IPS-15b (cell line): ENCODE results near the gene ZPR1.

Experiments used
- H3K27me3 ChIP-seq: one replicate; pipeline ENCODE4 v1.6.1; 2013; ENCODE audit warnings: low read length; ENCODE audit not compliant: control insufficient read depth, insufficient read depth
- H3K36me3 ChIP-seq: one replicate; pipeline ENCODE4 v1.6.1; 2013; ENCODE audit warnings: low read length; ENCODE audit not compliant: control insufficient read depth, insufficient read depth
- H3K4me1 ChIP-seq: one replicate; pipeline ENCODE4 v1.6.1; 2013; ENCODE audit warnings: mild to moderate bottlenecking, low read length; ENCODE audit not compliant: control insufficient read depth, insufficient read depth
- H3K4me3 ChIP-seq: one replicate; pipeline ENCODE4 v1.5.1; 2013; ENCODE audit warnings: low read depth, low read length
- H3K9ac ChIP-seq: one replicate; pipeline ENCODE4 v1.6.1; 2013; ENCODE audit warnings: low read depth, mild to moderate bottlenecking, low read length
- H3K9me3 ChIP-seq: one replicate; pipeline ENCODE4 v1.6.1; 2013; ENCODE audit warnings: mild to moderate bottlenecking, low read length; ENCODE audit not compliant: control insufficient read depth, insufficient read depth

ZPR1 gene

GRCh38 chr11:116800610-116801009 lies 12.8 kb upstream of the ZPR1 start:
- Histone ChIP-seq H3K27me3 (peaks cover 2% of the 10 kb centered on the region), H3K9ac (no peak overlapping the region), H3K9me3 (no peaks in the 10 kb centered on the region), H3K4me3 (no peak overlapping the region), H3K36me3 (no peaks in the 10 kb centered on the region), H3K4me1 (no peaks in the 10 kb centered on the region)

DNA sequence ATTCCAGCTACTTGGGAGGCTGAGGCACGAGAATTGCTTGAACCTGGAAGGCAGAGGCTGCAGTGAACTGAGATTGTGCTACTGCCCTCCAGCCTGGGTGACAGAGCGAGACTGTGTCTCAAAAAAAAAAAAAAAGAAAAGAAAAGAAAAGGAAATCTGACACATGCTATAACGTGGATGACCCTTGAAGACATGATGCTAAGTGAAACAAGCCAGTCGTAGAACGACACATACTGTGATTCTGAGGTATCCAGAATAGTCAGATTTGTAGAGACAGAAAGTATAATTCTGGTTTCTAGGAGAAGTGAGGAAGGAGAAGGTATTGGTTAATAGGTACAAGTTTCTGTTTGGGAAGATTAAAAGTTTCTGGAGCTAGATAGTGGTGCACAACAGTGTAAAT lies 10.5 kb upstream of the ZPR1 start:
- no peak overlapping the region for H3K4me3 ChIP-seq
- no peaks in the 10 kb centered on the region for H3K9me3 ChIP-seq
- no peaks in the 10 kb centered on the region for H3K4me1 ChIP-seq
- no peaks in the 10 kb centered on the region for H3K36me3 ChIP-seq
- H3K9ac ChIP-seq, result no peak overlapping the region
- H3K27me3 ChIP-seq, result peaks cover 2% of the 10 kb centered on the region

DNA sequence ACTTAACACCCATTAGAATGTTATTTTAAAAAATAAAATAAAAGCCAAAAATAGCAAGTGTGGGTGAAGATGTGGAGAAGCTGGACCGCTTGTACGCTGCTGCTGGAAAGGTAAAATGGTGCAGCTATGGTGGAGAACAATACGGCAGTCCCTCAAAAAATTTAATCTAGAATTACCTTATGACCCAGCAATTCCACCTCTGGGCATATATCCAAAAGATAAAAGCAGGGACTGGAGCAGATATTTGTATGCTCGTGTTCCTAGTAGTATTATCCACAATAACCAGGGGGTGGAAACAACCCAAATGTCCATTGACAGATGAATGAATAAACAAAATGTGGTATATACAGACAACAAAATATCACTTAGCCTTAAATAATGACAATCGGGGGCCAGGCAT lies 10.0 kb upstream of the ZPR1 start:
- no peaks in the 10 kb centered on the region for H3K36me3 ChIP-seq
- H3K27me3 ChIP-seq, result peaks cover 2% of the 10 kb centered on the region
- H3K4me1 ChIP-seq, result peaks cover under 1% of the 10 kb centered on the region
- no peak overlapping the region for H3K4me3 ChIP-seq
- no peak overlapping the region for H3K9ac ChIP-seq
- H3K9me3 ChIP-seq, result no peaks in the 10 kb centered on the region

DNA sequence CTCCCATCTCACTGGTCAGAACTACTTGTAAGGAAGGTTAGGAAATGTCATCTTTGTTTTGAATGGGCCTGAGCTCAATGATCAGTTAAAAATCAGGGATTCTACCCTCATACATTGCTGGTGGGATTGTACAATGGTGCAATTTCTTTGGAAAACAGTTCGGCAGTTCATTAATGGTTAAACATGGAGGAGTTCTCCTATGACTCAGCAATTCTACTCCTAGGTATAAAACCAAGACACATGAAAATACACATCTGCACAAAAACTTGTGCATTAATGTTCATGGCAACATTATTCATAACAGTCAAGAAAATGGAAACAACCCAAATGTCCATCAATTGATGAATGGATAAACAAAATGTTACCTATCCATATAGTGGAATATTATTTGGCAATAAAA lies 8.7 kb upstream of the ZPR1 start:
- H3K36me3 ChIP-seq, result no peaks in the 10 kb centered on the region

GRCh38 chr11:116794851-116795250 lies 7.0 kb upstream of the ZPR1 start:
- Histone ChIP-seq H3K27me3 (peaks cover 9% of the 10 kb centered on the region), H3K9me3 (no peaks in the 10 kb centered on the region), H3K4me3 (no peak overlapping the region), H3K36me3 (no peaks in the 10 kb centered on the region), H3K9ac (no peak overlapping the region), H3K4me1 (peaks cover 5% of the 10 kb centered on the region)

More for the DNA sequence above, 8.7 kb upstream of the ZPR1 start:
- Histone ChIP-seq H3K9me3 (no peaks in the 10 kb centered on the region), H3K27me3 (no peaks in the 10 kb centered on the region), H3K4me3 (no peak overlapping the region), H3K9ac (no peak overlapping the region), H3K4me1 (peaks cover 3% of the 10 kb centered on the region)

- peaks cover 19% of the 10 kb centered on the region for H3K27me3 ChIP-seq
- no peak overlapping the region for H3K4me3 ChIP-seq
- H3K36me3 ChIP-seq, result no peaks in the 10 kb centered on the region
- H3K9ac ChIP-seq, result no peak overlapping the region
- no peaks in the 10 kb centered on the region for H3K9me3 ChIP-seq
- H3K4me1 ChIP-seq, result peaks cover 5% of the 10 kb centered on the region
Measured at GRCh38 chr11:116793772-116794097, 5.9 kb upstream of the ZPR1 start.

DNA sequence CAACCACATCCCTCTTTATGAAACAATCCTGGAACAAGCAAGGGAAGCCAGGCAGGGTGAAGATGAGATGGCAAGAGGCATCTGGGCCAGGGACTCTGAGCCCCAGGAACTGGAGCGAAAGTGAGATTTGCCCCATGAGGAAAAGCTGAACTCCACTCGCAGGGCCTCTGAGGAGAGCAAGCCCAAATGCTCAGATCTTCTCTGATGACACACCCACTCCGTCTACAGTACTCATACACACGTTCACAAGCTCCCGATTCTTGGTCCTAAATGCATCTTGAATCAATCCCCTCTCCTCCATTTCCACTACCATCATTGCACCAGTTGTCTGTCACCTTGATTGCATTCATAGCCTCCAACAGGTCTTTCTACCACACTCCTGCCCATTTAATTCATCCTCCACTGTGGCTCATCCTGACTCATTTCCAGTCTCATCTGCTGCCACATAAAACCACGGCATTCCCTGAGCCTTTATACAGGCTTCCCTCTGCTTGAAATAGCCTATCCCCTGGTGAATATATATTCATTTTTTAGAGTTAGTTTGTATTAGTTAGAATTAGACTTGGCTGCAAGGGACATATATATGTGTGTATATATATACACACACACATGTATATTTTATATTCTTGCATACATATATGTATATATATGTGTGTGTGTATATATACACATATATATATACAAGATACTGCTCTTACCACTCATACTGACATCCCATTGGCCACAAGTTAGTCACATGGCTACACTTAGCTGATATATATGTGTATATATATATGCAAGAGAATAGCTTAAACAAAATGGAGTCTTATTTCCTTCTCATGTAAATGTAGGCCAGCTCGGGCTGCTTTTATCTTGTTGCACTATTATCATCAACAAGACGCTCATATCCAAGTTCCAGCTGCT lies 5.3 kb upstream of the ZPR1 start:
- Histone ChIP-seq H3K9me3 (no peaks in the 10 kb centered on the region), H3K36me3 (no peaks in the 10 kb centered on the region), H3K4me1 (peaks cover 9% of the 10 kb centered on the region), H3K27me3 (peaks cover 22% of the 10 kb centered on the region), H3K9ac (no peak overlapping the region), H3K4me3 (no peak overlapping the region)

DNA sequence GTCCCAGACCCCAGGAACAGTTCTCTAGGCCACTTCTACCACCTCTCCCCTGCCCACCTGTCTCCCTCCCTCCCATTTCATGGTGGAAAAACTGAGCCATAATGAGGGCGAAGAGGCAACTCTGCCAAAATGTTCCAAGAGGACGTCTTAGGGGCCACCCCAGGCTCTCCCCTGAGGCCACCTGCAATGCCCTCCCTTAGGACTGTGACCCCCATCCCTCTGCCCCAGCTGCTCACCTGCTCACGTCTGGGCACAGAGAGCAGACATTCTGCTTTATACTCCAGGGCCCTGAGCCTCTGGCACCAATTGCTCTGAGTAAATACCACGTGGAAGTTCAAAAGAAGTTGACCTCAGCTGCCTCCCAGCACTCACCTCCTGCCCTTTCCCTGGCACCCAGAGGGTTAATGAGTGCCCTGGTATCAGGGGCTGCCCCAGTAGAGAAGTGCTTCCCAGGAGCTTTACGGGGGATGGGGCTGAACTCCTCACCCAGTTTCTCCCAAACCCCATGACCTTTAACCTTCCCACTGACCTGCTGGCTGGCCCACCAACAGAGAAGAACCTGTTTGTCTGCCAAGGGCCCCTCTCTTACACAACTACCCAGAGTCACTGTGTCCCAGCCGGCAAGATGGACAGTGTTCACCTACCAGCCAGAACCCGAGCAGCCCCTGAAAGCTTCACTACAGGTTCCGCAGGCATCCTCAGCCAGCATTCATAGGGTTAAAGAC lies 4.5 kb upstream of the ZPR1 start:
- Histone ChIP-seq H3K9ac (no peak overlapping the region), H3K9me3 (no peaks in the 10 kb centered on the region), H3K4me1 (peaks cover 9% of the 10 kb centered on the region), H3K27me3 (peaks cover 22% of the 10 kb centered on the region), H3K36me3 (no peaks in the 10 kb centered on the region), H3K4me3 (no peak overlapping the region)

GRCh38 chr11:116791813-116792143 lies 4.0 kb upstream of the ZPR1 start, which contains the start of gene APOA5:
Gene APOA5 (minus strand): TSS chr11:116791879. CDS start chr11:116791860, 19 bp downstream.
- Histone ChIP-seq H3K27me3 (peaks cover 22% of the 10 kb centered on the region), H3K9ac (no peak within 1 kb of the TSS), H3K4me1 (peaks cover 11% of the 10 kb centered on the region), H3K4me3 (peak within 1 kb of the TSS; percentile 10), H3K9me3 (no peaks in the 10 kb centered on the region), H3K36me3 (no peaks in the 10 kb centered on the region)

DNA sequence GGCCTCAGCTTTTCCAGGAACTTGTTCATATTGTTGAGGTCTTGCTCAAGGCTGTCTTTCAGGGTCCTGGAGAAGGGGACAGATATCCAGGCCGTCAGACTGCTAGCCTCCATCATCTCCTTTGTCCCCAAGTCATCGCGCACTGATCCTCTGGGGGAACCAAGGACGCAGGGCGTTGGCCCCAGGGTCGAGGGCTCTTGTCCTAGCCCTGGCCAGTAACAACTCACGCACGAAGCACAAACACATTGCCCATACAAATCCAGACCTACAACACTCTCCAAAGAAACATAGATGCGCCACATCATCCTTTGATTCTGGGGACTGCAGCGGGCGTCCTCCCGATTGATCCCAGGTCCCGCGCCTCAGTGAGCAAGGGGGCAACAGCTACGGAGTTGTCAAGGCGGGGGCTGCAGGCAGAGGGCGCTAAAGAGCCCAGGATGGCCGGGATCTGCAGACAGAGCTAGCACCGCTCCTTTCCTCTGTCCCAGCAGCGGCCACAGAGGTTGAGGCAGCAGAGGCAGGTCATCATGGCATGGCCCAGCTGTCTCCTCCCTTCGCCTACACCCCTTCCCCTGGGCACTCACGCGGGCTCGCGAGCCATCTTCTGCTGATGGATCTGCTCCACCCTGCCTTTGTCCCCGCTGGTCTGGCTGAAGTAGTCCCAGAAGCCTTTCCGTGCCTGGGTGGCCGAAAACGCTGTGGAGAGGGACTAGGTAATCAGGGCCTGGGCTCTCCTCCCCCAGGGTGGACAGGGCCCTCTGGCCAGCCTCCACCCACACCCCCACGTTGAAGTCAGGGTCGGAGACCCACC lies 3.4 kb upstream of the ZPR1 start:
- H3K36me3 ChIP-seq, result no peaks in the 10 kb centered on the region
- H3K27me3 ChIP-seq, result peaks cover 22% of the 10 kb centered on the region
- no peak overlapping the region for H3K9ac ChIP-seq
- H3K4me3 ChIP-seq, result peak overlapping the region; percentile 10
- no peaks in the 10 kb centered on the region for H3K9me3 ChIP-seq
- peaks cover 11% of the 10 kb centered on the region for H3K4me1 ChIP-seq

DNA sequence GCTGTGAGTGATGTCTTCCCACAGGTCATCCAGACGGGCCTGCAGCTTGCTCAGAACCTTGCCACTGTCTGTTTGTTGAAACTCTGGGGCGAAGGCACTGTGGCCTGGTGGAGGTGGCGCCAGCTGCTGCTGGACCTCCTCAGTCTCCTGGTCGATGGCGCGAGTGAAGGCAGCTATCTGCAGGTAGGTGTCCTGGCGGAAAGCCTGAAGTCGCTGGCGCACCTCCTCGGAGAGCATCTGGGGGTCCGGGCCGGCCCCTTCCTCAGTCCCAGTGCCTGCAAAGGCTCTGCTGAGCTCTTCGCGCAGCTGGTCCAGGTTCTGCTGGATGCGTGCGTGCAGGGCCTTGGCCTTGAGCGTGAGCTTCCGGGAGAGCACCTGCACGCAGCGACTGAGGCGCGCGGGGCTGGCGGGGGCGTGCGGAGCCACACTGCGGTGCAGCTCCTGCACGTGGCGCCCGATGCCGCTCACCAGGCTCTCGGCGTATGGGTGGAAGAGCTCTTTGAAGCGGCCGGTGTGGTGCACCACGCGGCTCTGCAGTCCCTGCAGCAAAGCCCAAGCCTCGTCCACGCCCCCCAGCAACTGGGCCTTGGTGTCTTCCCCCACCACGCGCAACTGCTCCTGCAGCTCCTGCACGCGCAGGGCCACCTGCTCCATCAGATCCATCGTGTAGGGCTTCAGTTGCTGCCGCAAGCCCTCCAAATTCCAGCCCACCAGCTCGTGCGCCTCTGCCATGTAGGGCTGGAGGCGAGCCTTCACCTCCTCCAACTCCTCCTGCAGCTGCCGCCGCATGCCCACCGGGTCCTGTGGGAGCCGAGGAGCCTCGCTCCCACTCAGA lies 2.6 kb upstream of the ZPR1 start:
- H3K36me3 ChIP-seq, result peaks cover 5% of the 10 kb centered on the region
- peak overlapping the region; percentile 10 for H3K4me3 ChIP-seq
- peaks cover 22% of the 10 kb centered on the region for H3K27me3 ChIP-seq
- no peaks in the 10 kb centered on the region for H3K9me3 ChIP-seq
- peaks cover 11% of the 10 kb centered on the region for H3K4me1 ChIP-seq
- H3K9ac ChIP-seq, result no peak overlapping the region
